Dendritic cell treated with granulocyte-macrophage colony-stimulating factor and Interleukin-4, amounts not matched to agents 40 ng/mL and 50 ng/mL, for 4 days (primary cell): ENCODE measurements around the gene FMNL2.

ENCODE experiments used
- H3K27ac Mint-ChIP-seq: one replicate; pipeline ENCODE4 v1.8.0; 2022; ENCODE audit warnings: mild to moderate bottlenecking, mixed read lengths
- H3K27me3 Mint-ChIP-seq: one replicate; pipeline ENCODE4 v1.8.0; 2022; ENCODE audit warnings: mild to moderate bottlenecking, mixed read lengths
- H3K36me3 Mint-ChIP-seq: one replicate; pipeline ENCODE4 v1.8.0; 2022; ENCODE audit warnings: low read depth, mixed read lengths
- H3K4me1 Mint-ChIP-seq: one replicate; pipeline ENCODE4 v1.8.0; 2022; ENCODE audit warnings: low read depth, mixed read lengths
- H3K4me3 Mint-ChIP-seq: one replicate; pipeline ENCODE4 v1.8.0; 2022; ENCODE audit warnings: mild to moderate bottlenecking, moderate library complexity, mixed read lengths
- H3K9me3 Mint-ChIP-seq: one replicate; pipeline ENCODE4 v1.8.0; 2022; ENCODE audit warnings: mixed read lengths
- intact Hi-C: fragments of 100-400 bp; cut with micrococcal nuclease; formaldehyde crosslinking; loops from one replicate; pipeline ENCODE4 v1.15.0; 2022

Gene FMNL2

DNA sequence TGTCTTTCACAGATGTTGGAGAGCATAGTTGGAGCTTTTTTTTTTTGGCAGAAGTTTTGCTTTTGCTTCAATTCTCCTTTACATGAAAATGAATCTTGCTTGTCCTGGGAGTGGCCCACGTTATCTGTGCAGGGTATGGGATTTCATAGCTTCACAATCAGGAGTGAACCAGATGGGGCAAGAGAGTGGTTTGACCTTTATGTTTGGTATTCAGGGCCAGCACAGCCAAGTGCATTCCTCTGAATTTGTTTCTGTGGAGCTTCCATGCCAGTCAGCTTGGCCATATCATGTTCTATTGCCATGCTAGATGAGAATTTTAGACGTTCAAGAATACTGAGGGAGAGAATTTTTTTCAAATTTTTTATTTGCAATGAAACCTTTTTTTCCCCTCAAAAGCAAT is 265.7 kb downstream of the FMNL2 start:
- H3K4me3 Mint-ChIP-seq = no peak overlapping the region
- H3K36me3 Mint-ChIP-seq = no peaks in the 10 kb centered on the region
- H3K9me3 Mint-ChIP-seq = no peaks in the 10 kb centered on the region
- peaks cover 19% of the 10 kb centered on the region for H3K4me1 Mint-ChIP-seq
- H3K27ac Mint-ChIP-seq = no peak overlapping the region
- no peaks in the 10 kb centered on the region for H3K27me3 Mint-ChIP-seq
- intact Hi-C loops = no loop called here

DNA sequence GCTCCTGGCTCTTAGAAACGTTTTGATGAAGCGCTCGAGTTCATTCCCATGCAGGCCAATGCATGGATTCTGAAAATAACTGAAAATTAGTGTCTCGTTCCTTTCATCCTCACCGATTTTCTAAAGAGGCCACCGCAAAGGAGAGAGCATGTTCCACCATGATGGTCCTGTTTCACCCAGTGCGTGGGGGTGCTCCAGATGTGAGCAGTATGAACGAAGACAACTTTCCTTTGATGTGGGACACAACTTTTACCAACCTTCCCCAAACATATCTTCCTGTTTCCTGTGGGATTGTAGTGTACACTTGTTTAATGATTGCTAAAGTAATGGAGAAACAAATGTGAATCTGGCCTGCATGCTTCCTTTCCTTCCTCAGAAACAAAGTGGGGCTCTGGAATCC is 267.8 kb downstream of the FMNL2 start:
- H3K27ac Mint-ChIP-seq = no peak overlapping the region

DNA sequence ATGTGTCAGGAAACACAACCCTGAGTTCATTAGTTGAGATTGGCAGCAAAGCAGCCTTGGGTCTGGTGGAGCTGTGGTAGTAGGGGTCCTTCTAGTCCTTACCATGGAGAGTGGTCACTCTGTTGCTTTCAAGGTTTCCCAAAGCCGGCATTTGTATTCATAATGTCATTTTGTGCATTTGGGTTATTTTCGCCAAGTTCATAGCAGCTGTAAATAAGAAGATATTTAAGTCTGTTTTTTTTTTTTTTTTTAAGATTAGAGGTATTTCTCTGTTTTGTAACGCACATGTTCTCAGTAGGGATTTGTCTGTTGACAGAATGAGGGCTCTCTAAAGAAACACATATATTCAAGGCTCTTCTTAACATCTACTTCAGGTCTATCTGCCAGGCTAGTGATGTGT is 268.2 kb downstream of the FMNL2 start:
- H3K4me1 Mint-ChIP-seq = peaks cover 27% of the 10 kb centered on the region
- no peaks in the 10 kb centered on the region for H3K9me3 Mint-ChIP-seq
- no peak overlapping the region for H3K27ac Mint-ChIP-seq
- intact Hi-C loops = no loop called here
- no peak overlapping the region for H3K4me3 Mint-ChIP-seq
- H3K27me3 Mint-ChIP-seq = no peaks in the 10 kb centered on the region
- H3K36me3 Mint-ChIP-seq = peaks cover 6% of the 10 kb centered on the region

More for the DNA sequence above, 267.8 kb downstream of the FMNL2 start:
- no peaks in the 10 kb centered on the region for H3K9me3 Mint-ChIP-seq
- intact Hi-C loops = no loop called here
- H3K36me3 Mint-ChIP-seq = peaks cover 2% of the 10 kb centered on the region
- H3K4me3 Mint-ChIP-seq = no peak overlapping the region
- peaks cover 25% of the 10 kb centered on the region for H3K4me1 Mint-ChIP-seq
- H3K27me3 Mint-ChIP-seq = no peaks in the 10 kb centered on the region

DNA sequence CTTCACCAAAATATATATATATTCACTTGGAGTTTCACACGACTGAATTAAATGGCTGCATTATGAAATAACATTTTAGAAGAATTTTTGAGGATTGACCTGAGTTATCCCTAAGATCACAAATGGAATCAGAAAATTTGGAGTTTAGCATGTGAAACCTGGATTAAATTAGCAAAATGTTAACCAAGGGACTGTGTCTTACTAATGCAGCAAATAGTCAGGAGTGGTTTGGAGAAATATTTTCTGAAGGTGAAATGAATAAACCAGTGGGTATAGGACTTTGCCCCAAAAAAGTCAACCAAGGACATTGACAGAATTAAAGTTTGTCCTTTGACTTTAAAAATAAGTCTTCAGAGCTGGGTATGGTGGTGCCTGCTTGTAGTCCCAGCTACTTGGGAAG is 271.1 kb downstream of the FMNL2 start:
- intact Hi-C loops = no loop called here
- Mint-ChIP-seq H3K27ac (no peak overlapping the region), H3K4me1 (peaks cover 14% of the 10 kb centered on the region), H3K4me3 (no peak overlapping the region), H3K27me3 (no peaks in the 10 kb centered on the region), H3K36me3 (peaks cover 7% of the 10 kb centered on the region), H3K9me3 (no peaks in the 10 kb centered on the region)

DNA sequence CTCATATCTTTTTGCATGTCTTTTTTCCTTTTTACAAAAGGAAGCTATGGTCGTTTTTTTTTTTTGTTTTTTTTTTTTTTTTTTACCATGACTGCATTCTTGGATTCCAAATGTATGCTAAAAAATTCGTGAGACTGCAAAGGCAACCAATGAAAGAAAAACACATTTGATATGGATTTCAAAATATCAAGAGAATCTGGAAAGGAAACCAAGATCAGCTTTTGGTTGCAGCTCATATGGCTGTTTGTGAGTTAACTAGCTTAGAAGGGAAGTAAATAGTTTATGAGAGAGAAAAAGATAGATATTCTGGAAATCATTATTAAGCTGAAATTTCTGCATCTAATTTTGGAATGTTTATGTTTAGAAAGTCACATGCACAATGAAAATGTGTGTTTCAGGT is 272.0 kb downstream of the FMNL2 start:
- no peaks in the 10 kb centered on the region for H3K27me3 Mint-ChIP-seq
- H3K9me3 Mint-ChIP-seq = no peaks in the 10 kb centered on the region
- no peak overlapping the region for H3K27ac Mint-ChIP-seq
- peaks cover 18% of the 10 kb centered on the region for H3K4me1 Mint-ChIP-seq
- intact Hi-C loops = no loop called here
- no peak overlapping the region for H3K4me3 Mint-ChIP-seq
- H3K36me3 Mint-ChIP-seq = peaks cover 7% of the 10 kb centered on the region

DNA sequence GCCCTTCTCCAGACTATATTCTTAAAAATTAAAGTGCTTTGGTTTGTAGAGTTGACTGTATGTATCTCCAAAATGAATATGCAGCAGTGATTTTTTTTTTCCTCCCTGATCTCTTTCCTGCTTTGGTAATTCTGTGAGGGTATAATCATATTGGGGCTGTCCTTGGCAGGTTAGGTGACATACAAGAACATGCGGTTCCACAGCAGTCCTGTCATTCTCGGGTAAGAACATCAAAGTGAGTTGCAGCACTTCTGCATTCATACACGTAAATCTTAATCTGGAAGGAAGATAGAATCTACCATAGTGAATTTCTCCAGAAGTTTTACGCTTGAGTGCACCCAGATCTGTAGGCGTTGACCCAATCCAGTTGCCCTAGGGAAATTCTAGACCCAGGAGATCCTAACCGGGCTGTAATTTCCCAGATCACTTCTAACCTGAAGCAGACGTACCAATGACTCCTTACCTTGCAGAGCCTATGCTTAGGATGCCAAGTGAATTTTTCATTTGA is 272.9 kb downstream of the FMNL2 start:
- Mint-ChIP-seq H3K27me3 (no peaks in the 10 kb centered on the region), H3K9me3 (no peaks in the 10 kb centered on the region), H3K4me3 (no peak overlapping the region), H3K4me1 (peaks cover 27% of the 10 kb centered on the region), H3K27ac (no peak overlapping the region), H3K36me3 (peaks cover 7% of the 10 kb centered on the region)
- intact Hi-C loops = no loop called here

DNA sequence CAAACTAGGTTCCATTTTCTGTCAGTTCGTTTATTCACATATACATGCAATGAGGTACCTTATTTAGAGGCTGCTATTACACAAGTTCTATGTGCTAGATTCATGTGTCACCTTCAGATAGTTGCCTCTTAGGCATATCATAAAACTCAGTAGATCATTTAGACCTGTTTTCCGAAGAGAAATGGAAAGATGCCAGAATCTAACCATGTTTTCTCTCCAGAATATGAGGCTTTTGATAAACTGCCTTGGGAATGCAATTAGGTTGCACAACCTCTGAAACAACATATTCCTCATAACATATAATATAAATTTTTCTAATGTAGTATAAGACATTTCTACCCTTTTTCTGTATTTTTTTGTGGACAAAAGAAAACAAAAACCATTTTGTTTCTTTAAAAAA is 274.2 kb downstream of the FMNL2 start:
- Mint-ChIP-seq H3K9me3 (no peaks in the 10 kb centered on the region), H3K4me3 (no peak overlapping the region), H3K4me1 (peaks cover 40% of the 10 kb centered on the region), H3K27ac (no peak overlapping the region), H3K27me3 (no peaks in the 10 kb centered on the region), H3K36me3 (peaks cover 7% of the 10 kb centered on the region)
- intact Hi-C loops = no loop called here

DNA sequence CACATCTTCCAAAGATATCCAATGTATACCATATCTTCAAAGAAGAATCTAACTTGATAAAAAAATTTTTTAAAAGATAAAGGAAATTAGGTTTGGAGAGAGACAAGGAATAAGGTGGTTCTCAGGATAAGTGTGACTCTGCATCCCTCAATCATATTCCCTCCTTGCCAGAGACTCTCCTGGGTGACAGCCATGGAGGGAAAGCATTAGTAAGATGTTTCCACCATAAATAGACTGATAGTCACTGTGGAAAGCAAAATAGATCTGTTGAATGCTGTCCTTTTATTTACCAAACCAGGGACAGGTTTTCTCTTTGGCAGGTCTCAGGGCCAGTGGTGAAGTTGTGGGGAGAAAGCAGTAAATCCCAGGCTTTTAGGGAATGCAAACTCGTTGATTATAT is 274.7 kb downstream of the FMNL2 start:
- no peak overlapping the region for H3K27ac Mint-ChIP-seq
- H3K4me1 Mint-ChIP-seq = peaks cover 45% of the 10 kb centered on the region
- H3K27me3 Mint-ChIP-seq = no peaks in the 10 kb centered on the region
- intact Hi-C loops = loop anchor here (5.0 to 10.0 kb wide), 2 partner anchors 187 to 275 kb away; partner anchors contain the start of gene FMNL2
- H3K4me3 Mint-ChIP-seq = no peak overlapping the region
- peaks cover 7% of the 10 kb centered on the region for H3K36me3 Mint-ChIP-seq
- H3K9me3 Mint-ChIP-seq = no peaks in the 10 kb centered on the region

DNA sequence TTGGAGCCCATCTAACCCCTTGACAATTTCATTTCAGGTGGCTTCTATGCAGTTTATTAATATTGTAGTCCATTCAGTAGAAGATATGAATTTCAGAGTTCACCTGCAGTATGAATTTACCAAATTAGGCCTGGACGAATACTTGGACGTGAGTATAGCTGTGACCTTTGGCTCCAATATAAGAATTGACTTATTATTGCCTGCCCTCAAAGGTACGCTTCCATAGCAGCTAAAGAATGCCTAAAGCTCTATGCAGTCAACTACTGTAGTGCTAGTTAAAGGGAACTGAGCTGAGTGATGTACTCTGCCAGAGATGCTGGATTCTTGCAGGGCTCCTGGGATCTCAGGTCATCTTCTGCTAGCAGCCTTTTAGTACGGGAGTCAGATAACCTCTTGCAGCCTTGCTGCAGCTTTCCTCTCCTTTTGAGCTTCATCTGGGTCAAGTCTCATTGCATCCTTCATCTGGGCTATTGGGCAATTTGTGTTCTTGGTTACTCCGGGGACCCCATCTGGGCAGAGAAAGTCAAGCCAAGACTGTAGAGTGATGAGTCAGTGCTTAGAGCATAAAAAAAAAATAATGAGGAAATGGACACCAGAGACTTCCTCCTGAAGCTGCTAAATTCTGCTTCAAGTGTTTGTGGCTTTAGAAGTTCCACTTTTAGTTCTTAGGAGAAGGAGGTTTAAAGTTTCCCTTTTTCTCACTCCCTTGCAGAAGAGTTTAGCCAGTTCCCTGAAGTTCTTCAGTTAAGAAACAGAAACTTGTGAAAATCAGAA is 276.7 kb downstream of the FMNL2 start:
- no peaks in the 10 kb centered on the region for H3K9me3 Mint-ChIP-seq
- H3K4me1 Mint-ChIP-seq = peaks cover 50% of the 10 kb centered on the region
- peak overlapping the region; percentile 91 for H3K27ac Mint-ChIP-seq
- no peaks in the 10 kb centered on the region for H3K27me3 Mint-ChIP-seq
- H3K36me3 Mint-ChIP-seq = peaks cover 12% of the 10 kb centered on the region
- H3K4me3 Mint-ChIP-seq = peak overlapping the region; percentile 74
- intact Hi-C loops = loop anchor here (1.0 to 10.0 kb wide), 4 partner anchors 17 to 277 kb away; partner anchors contain the start of gene FMNL2

DNA sequence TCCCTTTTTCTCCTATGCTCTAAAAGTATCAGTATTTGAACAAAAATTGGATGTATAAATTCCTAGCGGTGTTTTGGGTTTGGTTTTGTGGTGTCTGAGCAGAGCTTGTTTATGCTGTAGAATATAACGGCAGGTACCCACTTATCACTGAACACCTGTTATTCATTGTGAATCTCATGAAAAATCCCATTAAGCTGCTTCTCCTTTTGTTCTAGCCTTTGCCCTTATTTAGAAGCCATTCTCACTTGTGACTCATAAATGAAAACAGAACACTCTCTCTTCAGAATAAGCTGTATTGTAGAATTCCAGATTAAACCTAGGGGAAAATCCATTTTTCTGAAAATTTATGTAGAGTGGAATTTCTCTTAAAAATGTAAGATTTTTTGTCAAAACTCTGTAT is 278.3 kb downstream of the FMNL2 start:
- Mint-ChIP-seq H3K9me3 (no peaks in the 10 kb centered on the region), H3K4me3 (no peak overlapping the region), H3K27me3 (no peaks in the 10 kb centered on the region), H3K27ac (peak overlapping the region; percentile 91), H3K4me1 (peaks cover 44% of the 10 kb centered on the region), H3K36me3 (peaks cover 5% of the 10 kb centered on the region)
- intact Hi-C loops = loop anchor here (2.0 to 10.0 kb wide), 3 partner anchors 40 to 278 kb away; partner anchors contain the start of gene FMNL2

DNA sequence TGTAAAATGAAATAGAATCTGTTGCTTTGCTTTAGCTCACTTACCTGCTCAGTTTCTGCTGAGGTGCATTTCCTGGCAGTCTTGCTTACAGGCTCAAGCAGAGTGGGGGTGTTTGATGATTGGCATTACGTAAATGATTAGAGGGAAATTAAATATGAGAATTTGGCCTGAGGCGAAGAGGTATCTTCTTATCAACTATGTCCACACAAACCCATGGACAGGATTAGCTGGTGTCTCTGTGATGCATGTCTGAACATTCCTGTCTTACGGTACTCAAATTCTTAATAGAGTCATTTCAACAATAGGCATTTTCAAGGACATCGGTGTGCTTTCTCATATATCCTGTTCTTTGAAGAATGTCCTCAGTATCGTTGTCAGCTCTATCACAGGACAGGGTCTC is 280.2 kb downstream of the FMNL2 start:
- no peak overlapping the region for H3K4me3 Mint-ChIP-seq
- H3K27ac Mint-ChIP-seq = no peak overlapping the region
- H3K9me3 Mint-ChIP-seq = no peaks in the 10 kb centered on the region
- H3K4me1 Mint-ChIP-seq = peaks cover 51% of the 10 kb centered on the region
- H3K27me3 Mint-ChIP-seq = no peaks in the 10 kb centered on the region
- intact Hi-C loops = loop anchor here (10.0 kb wide), 1 partner anchor 280 kb away; the partner anchor contains the start of gene FMNL2
- H3K36me3 Mint-ChIP-seq = peaks cover 21% of the 10 kb centered on the region

DNA sequence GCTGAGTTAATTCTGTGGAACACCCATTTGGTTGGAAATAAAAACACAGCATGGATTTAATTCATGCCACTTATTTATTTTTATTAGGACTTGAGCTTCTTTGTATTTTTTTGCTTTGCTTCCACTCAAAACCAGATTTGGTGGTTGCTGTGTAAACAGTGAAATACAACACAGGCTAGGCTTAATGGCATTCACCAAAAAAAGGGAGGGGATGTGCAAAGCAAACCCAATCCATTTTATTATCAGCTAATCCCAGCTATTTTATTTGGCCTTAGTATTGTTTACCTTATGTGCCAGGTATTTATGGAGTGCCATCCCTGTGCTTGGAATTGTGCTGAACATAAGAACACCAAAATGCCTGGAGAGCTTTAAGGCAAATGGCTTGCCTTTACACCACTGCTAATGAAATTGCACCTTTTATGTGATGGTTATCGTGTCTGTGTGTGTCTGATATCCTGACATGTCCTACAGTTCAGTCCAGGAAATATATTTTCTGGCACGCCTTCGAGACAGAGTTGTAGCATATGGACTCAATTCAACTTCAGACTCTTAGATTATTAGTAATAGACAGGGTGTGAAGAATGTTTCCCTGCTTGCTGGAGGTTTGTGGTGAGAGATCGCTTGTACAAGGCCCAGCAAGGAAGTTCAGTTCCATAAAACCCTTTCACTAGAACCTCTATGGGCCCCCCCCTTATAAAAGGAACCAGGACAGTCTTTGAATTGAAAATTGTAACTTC is 282.6 kb downstream of the FMNL2 start:
- H3K4me3 Mint-ChIP-seq = no peak overlapping the region
- peaks cover 28% of the 10 kb centered on the region for H3K36me3 Mint-ChIP-seq
- H3K9me3 Mint-ChIP-seq = no peaks in the 10 kb centered on the region
- no peak overlapping the region for H3K27ac Mint-ChIP-seq
- intact Hi-C loops = loop anchor here (10.0 kb wide), 1 partner anchor 283 kb away; the partner anchor contains the start of gene FMNL2
- peaks cover 9% of the 10 kb centered on the region for H3K27me3 Mint-ChIP-seq
- peaks cover 48% of the 10 kb centered on the region for H3K4me1 Mint-ChIP-seq

DNA sequence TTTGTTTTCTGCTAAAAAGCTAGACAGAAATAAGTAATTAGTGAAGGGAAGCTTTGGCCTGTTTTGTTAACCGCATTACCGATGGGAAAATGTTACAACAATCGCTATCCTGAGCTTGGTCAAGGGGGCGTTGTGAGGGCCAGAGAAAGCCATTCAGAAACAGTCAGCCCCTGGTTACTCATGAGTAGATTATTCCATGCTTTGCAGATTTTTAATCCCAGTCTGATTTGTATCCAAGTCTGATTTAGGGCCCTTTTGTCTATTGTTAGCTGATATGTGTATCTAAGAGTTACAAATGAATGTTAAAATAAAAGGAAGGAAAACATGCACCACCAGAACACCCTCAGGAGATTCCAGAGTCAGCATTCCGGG is 283.2 kb downstream of the FMNL2 start:
- H3K27me3 Mint-ChIP-seq = peaks cover 9% of the 10 kb centered on the region
- H3K4me3 Mint-ChIP-seq = no peak overlapping the region
- intact Hi-C loops = loop anchor here (10.0 kb wide), 1 partner anchor 283 kb away; the partner anchor contains the start of gene FMNL2
- H3K9me3 Mint-ChIP-seq = no peaks in the 10 kb centered on the region
- H3K27ac Mint-ChIP-seq = no peak overlapping the region
- peaks cover 28% of the 10 kb centered on the region for H3K36me3 Mint-ChIP-seq
- peaks cover 48% of the 10 kb centered on the region for H3K4me1 Mint-ChIP-seq

DNA sequence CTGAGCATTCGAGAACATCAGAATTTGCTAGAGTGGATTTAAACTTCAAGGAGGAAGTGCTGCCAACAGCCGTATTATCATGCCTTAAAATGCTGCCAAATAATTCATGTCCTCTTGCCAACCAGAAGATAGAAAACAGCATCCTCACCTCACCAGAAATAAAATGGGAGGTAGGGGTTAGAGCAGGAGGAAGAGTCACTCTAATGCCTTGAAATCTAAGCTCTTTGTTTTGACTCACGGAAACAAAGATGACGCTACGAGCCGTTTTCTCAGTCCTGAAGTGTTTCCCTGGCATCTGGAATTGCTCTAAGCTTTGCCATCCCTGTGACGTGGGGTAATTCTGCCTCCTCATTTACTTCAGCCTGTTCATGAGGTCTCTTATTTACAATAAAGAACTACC is 285.2 kb downstream of the FMNL2 start:
- Mint-ChIP-seq H3K27me3 (peaks cover 9% of the 10 kb centered on the region), H3K4me1 (peaks cover 31% of the 10 kb centered on the region), H3K4me3 (no peak overlapping the region), H3K9me3 (no peaks in the 10 kb centered on the region), H3K27ac (no peak overlapping the region), H3K36me3 (peaks cover 28% of the 10 kb centered on the region)
- intact Hi-C loops = no loop called here
